Measurements from ENCODE around the gene CDK14.

Gene CDK14

GRCh38 chr7:90850066-90850465 is 253.9 kb downstream of the CDK14 start:
- Histone ChIP-seq H3K27me3 (no peaks in the 10 kb centered on the region), H3K4me3 (ENCODE audit: low read depth, low read length) (no peak overlapping the region), H3K4me1 (no peaks in the 10 kb centered on the region), H3K9me3 (no peaks in the 10 kb centered on the region), H3K36me3 (no peaks in the 10 kb centered on the region)
- DNase-seq: no peak
- TF ChIP-seq CTCF (IDR thresholded peaks at IDR 0.05; ENCODE audit: low read depth, low read length): no peak

GRCh38 chr7:90850471-90850870 is 254.3 kb downstream of the CDK14 start:
- no peaks in the 10 kb centered on the region for H3K27me3 ChIP-seq
- TF ChIP-seq CTCF (IDR thresholded peaks at IDR 0.05; ENCODE audit: low read depth, low read length): no peak
- no peaks in the 10 kb centered on the region for H3K9me3 ChIP-seq
- no peak for DNase-seq
- no peaks in the 10 kb centered on the region for H3K4me1 ChIP-seq
- H3K36me3 ChIP-seq: no peaks in the 10 kb centered on the region
- H3K4me3 ChIP-seq (ENCODE audit: low read depth, low read length): no peak overlapping the region

GRCh38 chr7:90853205-90853604 is 257.1 kb downstream of the CDK14 start:
- no peak for TF ChIP-seq CTCF (IDR thresholded peaks at IDR 0.05; ENCODE audit: low read depth, low read length)
- H3K9me3 ChIP-seq: no peaks in the 10 kb centered on the region
- no peaks in the 10 kb centered on the region for H3K36me3 ChIP-seq
- no peak for DNase-seq
- H3K4me1 ChIP-seq: no peaks in the 10 kb centered on the region
- H3K4me3 ChIP-seq (ENCODE audit: low read depth, low read length): no peak overlapping the region
- H3K27me3 ChIP-seq: no peaks in the 10 kb centered on the region

GRCh38 chr7:90856351-90857070 is 260.4 kb downstream of the CDK14 start:
- Histone ChIP-seq H3K9me3 (no peaks in the 10 kb centered on the region), H3K4me1 (no peaks in the 10 kb centered on the region), H3K36me3 (no peaks in the 10 kb centered on the region), H3K4me3 (ENCODE audit: low read depth, low read length) (no peak overlapping the region), H3K27me3 (no peaks in the 10 kb centered on the region)
- no peak for TF ChIP-seq CTCF (IDR thresholded peaks at IDR 0.05; ENCODE audit: low read depth, low read length)
- DNase-seq: no peak

- no peaks in the 10 kb centered on the region for H3K9me3 ChIP-seq
- TF ChIP-seq CTCF (IDR thresholded peaks at IDR 0.05; ENCODE audit: low read depth, low read length): no peak
- no peaks in the 10 kb centered on the region for H3K36me3 ChIP-seq
- no peak overlapping the region for H3K4me3 ChIP-seq (ENCODE audit: low read depth, low read length)
- no peaks in the 10 kb centered on the region for H3K27me3 ChIP-seq
- no peaks in the 10 kb centered on the region for H3K4me1 ChIP-seq
- no peak for DNase-seq
These were observed 261.5 kb downstream of the CDK14 start for GRCh38 chr7:90857603-90858002.

- no peak for TF ChIP-seq CTCF (IDR thresholded peaks at IDR 0.05; ENCODE audit: low read depth, low read length)
- Histone ChIP-seq H3K4me3 (ENCODE audit: low read depth, low read length) (no peak overlapping the region), H3K4me1 (no peaks in the 10 kb centered on the region), H3K9me3 (no peaks in the 10 kb centered on the region), H3K36me3 (no peaks in the 10 kb centered on the region), H3K27me3 (no peaks in the 10 kb centered on the region)
- DNase-seq: no peak
These were observed 262.4 kb downstream of the CDK14 start for GRCh38 chr7:90858546-90858945.

All from BE2C (cell line).